AML-193 (cell line): ENCODE measurements around the gene MAPK11.

Experiments
- DNase-seq, 2 experiments: peaks; one replicate each; lab custom pipeline; 2025; lab: John Stamatoyannopoulos, UW

The MAPK11 gene

DNA sequence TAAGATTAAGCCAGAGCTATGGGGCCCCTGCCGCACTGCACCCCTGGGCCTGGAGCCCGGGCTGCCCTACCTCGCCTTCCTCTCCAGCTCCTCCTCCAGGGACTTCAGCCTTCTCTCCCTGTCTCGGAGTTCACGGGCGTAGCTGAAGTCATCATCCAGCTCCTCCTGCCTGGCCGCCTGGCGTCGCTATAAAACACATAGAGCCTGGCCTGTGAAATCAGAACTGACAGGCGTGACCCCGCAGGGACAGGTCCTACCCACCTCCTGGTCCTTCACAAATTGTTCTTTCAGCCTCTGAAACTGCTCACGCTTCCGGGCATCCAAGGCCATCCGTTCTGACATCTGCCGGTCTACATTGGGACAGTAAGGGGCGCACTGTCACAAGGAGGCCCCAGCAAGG lies 46.1 kb downstream of the MAPK11 start:
- DNase-seq = no peak

DNA sequence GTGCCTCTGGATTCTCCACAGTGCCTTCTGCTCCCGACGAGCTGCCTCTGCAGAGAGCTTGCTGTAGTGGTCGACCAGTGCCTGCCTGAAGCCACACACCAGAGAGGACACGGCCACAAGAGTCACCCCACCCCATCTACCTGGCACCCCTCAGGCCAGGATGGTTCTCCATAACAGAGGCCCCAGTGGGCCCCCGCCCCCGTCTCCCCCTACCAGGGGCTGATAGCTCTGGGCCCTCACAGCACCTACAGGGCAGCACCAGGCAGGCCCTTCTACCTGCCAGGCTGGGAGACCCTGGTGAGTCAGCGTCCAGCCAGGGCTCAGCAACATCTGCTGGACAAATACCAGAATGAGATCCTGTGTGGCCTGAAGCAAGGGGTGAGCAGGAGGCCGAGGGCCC lies 47.7 kb downstream of the MAPK11 start:
- no peak for DNase-seq

DNA sequence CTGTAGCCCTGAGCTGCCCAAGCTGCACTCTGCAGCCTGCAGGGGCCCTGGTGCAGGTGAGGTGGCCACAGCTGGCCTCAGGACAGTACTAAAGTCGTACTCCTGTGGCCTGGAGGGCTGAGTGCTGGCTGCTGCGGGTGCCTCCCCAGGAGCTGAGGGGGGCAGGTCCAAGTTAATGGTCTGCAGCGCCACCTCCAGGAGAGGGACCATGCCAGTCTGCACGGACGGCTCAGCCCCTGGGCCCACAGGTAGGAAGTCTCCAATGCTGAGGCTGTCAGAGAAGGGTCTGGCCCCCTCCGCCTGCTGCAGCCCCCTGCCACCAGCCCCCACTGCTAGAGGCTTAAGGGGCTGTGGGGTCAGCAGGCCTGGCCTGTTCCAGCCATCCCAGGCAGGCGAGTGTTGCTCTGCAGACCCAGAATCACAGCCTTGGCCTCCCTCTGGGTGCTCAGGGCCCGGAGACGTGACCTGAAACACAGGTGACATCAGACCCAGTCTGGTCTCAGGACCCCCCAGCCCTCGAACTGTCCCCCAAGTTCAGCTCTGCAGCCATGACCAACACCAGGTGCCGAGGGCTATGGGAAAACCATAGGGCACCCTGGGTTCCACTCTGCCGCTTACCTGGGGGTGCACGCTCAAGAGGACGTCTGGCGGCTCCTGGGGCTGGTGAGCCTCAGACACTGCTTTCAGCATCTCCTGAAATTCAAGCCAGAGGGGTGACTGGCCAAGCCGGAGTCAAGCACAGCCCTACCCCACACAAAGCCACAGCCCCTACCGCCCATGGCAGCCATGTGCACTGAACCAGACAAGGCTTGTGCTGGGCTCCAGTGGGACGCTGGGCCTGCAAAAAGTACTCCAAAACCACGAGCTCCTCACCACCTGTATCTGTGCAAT lies 48.5 kb downstream of the MAPK11 start:
- no peak for DNase-seq

DNA sequence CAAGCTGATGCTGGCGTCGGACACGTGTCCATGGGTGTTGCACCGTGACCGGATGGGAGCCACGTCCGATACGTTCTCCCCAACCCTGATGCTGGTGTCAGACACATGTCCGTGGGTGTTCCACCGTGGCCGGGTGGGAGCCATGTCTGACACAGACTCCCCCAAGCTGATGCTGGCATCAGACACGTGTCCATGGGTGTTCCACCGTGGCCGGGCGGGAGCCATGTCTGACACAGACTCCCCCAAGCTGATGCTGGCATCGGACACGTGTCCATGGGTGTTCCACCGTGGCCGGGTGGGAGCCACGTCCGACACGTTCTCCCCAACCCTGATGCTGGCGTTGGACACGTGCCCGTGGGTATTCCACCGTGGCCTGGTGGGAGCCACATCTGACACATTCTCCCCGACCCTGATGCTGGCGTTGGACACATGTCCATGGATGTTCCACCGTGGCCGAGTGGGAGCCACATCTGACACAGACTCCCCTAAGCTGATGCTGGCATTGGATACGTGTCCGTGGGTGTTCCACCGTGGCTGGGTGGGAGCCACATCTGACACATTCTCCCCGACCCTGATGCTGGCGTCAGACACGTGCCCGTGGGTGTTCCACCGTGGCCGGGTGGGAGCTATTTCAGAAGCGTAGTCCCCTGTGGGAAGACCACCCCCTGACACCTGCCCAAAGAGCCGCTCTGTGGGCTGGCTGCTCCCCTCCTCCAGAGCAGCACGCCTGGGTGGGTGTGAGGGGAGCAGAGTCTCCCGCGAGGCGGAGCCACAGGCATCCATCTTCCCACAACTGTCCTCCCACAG lies 49.4 kb downstream of the MAPK11 start:
- no peak for DNase-seq

DNA sequence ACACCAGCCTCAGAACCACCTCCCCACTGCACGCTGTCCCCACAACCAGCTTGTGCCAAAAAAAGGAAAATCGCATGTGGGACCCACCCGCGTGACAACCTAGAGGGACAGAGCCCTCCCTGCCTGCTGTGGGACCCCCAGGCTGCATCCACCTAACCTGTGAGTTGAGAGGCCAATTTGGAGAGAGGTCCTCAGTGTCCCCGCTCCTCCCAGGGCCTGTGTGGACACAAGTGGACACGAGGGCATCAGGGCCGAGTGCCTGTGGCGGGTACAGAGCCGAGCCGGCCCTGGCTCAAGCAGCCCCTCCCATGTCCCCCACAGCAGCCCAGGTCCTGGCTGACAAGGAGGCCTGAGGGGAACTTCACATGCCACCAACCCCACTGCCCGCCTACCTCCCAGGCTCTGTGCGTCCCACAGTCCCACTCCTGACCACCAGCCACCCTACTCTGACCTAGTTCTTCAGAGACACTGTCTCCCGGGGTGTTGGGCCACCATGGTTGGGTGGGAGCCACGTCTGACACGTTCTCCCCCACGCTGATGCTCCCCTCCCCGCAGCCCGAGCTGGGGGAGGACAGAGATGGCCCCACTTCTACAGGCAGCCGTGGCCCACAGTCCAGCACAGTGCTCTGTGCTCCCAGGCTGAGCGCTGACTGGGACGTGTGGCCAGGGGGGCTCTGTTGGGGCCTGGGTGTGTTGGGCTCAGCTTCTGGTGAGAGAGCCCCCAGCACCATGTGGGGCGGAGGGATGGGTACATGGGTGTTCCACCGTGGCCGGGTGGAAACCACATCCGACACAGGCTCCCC lies 50.2 kb downstream of the MAPK11 start:
- no peak for DNase-seq

DNA sequence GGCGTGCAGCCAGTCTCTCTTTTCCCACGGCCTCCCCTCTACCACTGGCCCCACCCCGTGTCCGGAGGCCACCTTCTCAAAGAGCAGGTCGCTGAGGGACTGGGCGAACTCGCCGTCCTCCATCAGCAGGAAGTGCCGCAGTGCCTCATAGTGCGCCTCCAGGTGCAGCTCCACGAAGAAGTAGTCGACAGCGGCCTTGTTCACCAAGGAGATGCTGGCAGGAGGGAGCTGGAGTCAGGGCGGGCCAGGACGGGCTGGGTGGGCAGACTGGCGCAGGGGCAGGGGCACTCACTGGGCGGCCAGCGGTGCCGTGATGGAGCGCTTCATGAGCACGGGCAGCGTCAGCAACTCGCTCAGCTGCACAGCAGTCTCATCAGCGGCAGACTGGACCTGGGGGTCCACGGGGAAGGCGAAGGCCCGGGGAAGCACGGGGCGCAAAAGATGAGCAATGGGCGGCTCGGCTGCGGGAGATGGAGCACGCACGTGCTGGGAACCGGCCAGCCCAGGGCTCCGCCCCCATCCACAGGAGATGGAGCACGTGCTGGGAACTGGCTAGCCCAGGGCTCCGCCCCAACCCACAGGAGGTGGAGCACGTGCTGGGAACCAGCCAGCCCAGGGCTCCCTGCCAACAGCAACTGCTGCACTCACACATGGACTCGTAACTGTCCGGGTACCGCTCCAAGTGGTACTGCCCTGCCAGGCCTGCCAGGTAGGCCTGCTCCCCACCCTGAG lies 51.0 kb downstream of the MAPK11 start:
- DNase-seq = no peak

DNA sequence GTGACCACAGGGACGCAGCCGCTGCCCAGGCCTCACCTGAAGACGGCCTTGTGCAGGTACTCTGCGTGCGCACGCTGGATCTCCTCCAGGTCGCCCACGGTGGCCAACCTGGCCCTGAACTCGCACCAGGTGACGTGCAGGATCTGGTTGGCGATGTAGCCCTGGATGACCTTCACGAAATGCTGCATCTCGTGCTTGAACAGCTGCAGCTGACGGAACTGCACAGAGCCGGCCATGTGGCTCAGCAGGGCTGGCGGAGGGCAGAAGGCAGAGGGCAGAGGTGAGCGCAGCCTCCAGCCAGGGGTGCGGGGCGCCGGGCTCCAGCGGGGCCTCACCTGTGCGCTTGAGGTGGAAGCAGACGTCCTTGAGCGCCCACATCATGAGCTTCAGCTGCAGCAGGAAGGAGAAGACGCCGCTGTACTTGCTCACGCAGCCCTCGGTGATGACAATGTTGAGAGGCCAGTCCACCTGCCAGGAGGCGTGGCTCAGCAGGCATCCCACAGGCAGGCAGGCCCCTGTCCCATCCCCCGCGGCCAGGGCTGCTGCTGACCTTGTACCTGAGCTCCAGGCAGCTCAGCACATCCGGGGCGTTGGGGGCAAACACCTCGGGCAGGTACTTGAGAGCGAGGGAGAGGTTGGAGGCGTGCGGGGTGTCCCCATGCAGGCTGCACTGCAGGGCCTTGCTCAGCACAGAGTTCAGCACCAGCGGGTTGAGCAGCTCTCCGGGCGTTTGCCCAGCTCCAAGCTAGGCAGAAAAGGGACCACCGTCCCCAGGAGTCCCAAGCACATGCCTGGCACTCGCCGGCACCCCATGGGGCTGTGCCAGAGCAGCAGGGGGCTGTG lies 51.8 kb downstream of the MAPK11 start:
- no peak for DNase-seq

DNA sequence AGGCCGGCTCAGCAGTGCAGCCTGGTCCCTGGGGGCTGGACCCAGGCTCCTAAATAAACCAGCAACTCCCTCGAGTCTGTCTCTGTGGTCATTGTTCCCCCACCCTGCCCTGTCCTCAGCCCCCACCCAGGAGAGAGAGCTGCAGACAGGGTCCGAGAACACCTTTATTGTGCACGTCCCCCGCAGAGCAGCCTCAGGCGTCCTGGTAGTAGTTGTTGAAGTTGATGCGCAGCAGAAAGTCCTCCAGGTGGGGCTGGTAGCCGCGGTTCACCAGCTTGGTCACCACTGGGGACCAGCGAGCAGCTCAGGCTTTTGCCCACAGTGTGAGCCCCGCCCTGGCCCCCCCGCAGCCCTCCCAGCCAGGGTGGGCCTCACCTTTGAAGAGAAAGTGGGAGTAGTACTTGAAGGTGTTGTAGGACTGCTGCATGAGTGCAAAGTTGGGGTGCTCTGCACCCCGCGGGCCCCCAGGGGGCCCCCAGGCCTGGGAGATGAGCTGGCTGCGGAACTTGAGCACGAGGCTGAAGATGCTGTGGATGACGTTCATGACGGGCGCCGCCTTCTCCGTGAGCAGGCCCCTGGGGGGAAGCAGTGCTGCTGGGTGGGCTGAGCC lies 52.5 kb downstream of the MAPK11 start:
- DNase-seq = no peak

DNA sequence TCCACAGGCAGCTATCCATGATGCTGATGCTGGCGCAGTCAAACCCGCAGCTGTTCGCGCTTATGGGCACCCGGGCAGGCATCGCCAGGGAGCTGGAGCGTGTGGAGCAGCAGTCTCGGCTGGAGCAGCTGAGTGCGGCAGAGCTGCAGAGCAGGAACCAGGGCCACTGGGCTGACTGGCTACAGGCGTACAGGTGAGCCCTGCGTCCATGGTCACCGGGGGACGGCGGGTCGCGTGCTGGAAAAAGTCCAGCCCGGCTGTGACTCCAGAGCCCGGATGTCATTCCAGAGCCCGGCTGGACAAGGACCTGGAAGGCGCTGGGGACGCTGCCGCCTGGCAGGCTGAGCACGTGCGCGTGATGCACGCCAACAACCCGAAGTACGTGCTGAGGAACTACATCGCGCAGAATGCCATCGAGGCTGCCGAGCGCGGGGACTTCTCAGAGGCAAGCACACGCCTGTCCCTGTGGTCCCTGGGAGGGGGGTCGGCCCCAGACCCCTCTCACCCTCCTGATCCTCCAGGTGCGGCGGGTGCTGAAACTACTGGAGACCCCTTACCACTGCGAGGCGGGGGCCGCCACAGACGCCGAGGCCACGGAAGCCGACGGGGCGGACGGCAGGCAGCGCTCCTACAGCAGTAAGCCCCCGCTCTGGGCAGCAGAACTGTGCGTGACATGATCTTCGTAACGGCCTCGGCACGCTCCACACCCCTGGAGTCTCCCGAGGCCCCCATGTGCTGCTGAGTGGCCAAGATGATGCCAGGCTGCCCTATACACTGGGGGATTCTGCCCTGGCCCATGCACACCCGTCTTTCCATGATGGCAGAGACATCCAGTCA lies 53.3 kb downstream of the MAPK11 start:
- DNase-seq = no peak

DNA sequence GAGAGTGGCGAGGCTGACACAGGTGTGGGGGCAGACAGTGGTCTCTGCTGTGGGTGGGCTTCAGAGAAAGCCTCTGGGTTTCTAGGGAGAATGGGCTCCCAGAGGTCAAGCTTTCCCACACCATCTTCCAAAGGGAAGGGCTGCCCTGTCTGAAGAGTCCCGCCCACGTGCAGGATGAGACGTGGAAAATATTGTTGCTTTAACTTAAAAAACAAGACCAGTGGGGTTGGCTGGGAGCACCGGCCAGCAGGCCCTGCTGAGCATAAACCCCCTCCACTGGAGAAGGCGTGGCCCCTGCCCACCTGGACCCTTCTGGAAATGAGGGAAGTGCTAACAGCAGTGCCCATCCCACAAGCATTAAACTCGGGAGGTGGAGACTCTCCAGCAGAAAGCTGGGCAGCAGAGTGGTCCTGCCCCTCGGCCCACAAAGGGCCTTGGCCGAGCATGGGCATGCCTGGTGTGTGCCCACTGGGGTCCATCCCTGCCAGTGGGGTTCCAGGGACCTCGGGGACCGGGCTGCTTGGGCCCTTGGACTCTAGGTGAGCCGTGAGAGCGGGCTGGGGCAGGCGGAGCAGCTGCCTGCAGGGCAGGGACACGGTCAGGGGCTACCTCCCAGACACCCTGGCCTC lies 54.0 kb downstream of the MAPK11 start:
- no peak for DNase-seq

DNA sequence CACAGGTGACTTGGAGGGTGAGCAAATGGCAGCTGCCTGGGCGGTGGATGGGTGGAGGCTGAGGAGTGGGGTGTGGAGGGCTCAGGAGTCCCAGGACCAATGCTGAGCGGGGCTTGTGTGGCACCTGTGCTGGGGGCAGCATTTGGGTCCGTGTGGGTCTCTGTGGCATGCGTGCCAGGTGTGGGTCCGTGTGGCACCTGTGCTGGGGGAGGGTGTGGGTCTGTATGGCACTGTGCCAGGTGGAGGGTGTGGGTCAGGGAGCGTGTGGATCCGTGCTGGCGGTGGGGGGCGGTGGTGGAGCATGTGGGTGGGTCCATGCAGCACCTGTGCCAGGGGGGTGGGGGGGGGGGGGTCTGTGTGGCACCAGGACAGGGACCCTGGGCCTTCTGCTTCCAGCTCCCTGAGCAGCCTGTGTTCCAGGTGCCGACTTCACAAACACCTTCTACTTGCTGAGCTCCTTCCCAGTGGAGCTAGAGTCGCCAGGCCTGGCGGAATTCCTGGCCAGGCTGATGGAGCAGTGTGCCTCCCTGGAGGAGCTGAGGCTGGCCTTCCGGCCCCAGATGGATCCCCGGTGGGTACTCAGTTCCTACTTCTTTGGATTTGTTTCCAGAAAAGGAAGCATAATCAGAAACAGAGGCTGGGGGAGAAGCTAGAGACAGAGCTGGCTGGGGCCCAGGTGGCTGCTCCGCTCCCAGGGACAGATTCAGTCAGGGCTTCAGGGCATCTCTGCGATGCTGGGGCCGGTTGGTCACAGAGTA lies 54.7 kb downstream of the MAPK11 start:
- DNase-seq = no peak
